ENCODE data around the gene BOLA1. TPM values are rescaled to one million over a fixed set of nuclear protein-coding genes. Genes with fewer than 3 reads are reported as not detected.

Gene BOLA1
- total and polyA plus RNA-seq, 2 of the 13 experiments (the other 11 are each of a cell fraction or from before 2014, with no cell fraction given): 3.2 to 4.2 TPM

DNA sequence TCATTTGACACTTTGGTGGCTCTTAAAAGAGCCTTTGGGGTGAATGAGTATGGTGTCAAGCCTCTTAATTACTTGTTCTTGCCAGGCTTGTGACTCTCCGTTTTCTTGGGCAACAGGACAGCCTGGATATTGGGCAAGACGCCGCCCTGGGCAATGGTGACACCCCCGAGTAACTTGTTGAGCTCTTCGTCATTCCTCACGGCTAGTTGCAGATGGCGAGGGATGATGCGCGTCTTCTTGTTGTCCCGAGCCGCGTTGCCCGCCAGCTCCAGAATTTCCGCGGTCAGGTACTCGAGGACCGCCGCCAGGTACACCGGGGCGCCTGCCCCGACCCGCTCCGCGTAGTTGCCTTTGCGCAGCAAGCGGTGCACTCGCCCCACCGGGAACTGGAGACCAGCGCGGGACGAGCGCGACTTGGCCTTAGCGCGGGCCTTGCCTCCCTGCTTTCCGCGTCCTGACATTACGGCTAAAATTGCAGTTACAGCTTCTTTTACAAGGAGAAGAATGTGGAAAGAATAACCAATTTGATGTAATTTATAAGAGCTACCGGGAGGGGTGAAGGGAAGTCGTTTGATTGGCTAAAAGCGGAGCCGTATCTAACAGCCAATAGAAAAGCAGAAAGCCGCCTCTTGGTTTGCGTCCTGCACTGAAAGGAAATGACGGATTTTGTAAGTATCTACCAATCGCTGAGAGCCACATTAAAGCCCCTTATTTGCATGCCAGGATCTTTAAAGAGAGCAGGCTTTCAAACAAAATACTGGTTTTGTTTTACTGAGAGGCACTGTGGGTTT lies 11.7 kb upstream of the BOLA1 start (continued):
- no peak for TF ChIP-seq ZNF646 (CRISPR knock-in tag; IDR thresholded peaks at IDR 0.05)
- no peak for TF ChIP-seq ZNF12 (CRISPR knock-in tag; IDR thresholded peaks at IDR 0.05)
- no peak for TF ChIP-seq FOXA3 (CRISPR knock-in tag; IDR thresholded peaks at IDR 0.05)
- TF ChIP-seq ZNF761 (CRISPR knock-in tag; conservative IDR thresholded peaks at IDR 0.05): no peak
- TF ChIP-seq PHF8 (CRISPR knock-in tag; IDR thresholded peaks at IDR 0.05): peak; percentile 60; the same call in 1 of the 2 replicates
- TF ChIP-seq, protein P1, sequence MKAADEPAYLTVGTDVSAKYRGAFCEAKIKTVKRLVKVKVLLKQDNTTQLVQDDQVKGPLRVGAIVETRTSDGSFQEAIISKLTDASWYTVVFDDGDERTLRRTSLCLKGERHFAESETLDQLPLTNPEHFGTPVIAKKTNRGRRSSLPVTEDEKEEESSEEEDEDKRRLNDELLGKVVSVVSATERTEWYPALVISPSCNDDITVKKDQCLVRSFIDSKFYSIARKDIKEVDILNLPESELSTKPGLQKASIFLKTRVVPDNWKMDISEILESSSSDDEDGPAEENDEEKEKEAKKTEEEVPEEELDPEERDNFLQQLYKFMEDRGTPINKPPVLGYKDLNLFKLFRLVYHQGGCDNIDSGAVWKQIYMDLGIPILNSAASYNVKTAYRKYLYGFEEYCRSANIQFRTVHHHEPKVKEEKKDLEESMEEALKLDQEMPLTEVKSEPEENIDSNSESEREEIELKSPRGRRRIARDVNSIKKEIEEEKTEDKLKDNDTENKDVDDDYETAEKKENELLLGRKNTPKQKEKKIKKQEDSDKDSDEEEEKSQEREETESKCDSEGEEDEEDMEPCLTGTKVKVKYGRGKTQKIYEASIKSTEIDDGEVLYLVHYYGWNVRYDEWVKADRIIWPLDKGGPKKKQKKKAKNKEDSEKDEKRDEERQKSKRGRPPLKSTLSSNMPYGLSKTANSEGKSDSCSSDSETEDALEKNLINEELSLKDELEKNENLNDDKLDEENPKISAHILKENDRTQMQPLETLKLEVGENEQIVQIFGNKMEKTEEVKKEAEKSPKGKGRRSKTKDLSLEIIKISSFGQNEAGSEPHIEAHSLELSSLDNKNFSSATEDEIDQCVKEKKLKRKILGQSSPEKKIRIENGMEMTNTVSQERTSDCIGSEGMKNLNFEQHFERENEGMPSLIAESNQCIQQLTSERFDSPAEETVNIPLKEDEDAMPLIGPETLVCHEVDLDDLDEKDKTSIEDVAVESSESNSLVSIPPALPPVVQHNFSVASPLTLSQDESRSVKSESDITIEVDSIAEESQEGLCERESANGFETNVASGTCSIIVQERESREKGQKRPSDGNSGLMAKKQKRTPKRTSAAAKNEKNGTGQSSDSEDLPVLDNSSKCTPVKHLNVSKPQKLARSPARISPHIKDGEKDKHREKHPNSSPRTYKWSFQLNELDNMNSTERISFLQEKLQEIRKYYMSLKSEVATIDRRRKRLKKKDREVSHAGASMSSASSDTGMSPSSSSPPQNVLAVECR (CRISPR knock-in tag; IDR thresholded peaks at IDR 0.05; ENCODE audit: borderline replicate concordance): no peak; the same call in 1 of the 2 replicates
- TF ChIP-seq HOXA7 (CRISPR knock-in tag; IDR thresholded peaks at IDR 0.05): no peak
- TF ChIP-seq IKZF5 (CRISPR knock-in tag; IDR thresholded peaks at IDR 0.05): no peak
- peak; percentile 41; the same call in 1 of the 2 replicates for TF ChIP-seq ZNF776 (CRISPR knock-in tag; IDR thresholded peaks at IDR 0.05)
- TF ChIP-seq ZKSCAN5 (CRISPR knock-in tag; IDR thresholded peaks at IDR 0.05): no peak
- no peak for TF ChIP-seq KLF15 (CRISPR knock-in tag; IDR thresholded peaks at IDR 0.05; ENCODE audit: borderline replicate concordance)
- no peak for TF ChIP-seq ZIK1 (CRISPR knock-in tag; IDR thresholded peaks at IDR 0.05; ENCODE audit: borderline replicate concordance, low read depth)
- TF ChIP-seq TBP (CRISPR knock-in tag; IDR thresholded peaks at IDR 0.05): no peak
- no peak for TF ChIP-seq ZNF296 (CRISPR knock-in tag; conservative IDR thresholded peaks at IDR 0.05)
- no peak for TF ChIP-seq ZNF451 (CRISPR knock-in tag; IDR thresholded peaks at IDR 0.05)
- TF ChIP-seq ZNF446 (CRISPR knock-in tag; IDR thresholded peaks at IDR 0.05): no peak
- no peak for TF ChIP-seq ASH2L (IDR thresholded peaks at IDR 0.05; ENCODE audit: insufficient read length, low read depth, low read length)
- peak; percentile 77 for TF ChIP-seq IKZF4 (CRISPR knock-in tag; IDR thresholded peaks at IDR 0.05; ENCODE audit: borderline replicate concordance, low read depth, not compliant biosample characterization)

Data from HepG2 (cell line).